Keratinocyte (primary cell): ENCODE results near the gene SERPINB12. TPM values are rescaled to one million over a fixed set of nuclear protein-coding genes. Genes with fewer than 3 reads are reported as not detected.

Source experiments
- DNase-seq: peaks from one replicate; pipeline ENCODE4 v3.0.0-alpha.2; 2011; ENCODE audit warnings: low read depth, missing footprints, low spot score
- FAIRE-seq: peaks from 2 replicates; lab custom pipeline; 2011; peaks lifted over from hg19 to GRCh38; lab: Jason Lieb, UNC
- H2AFZ ChIP-seq: 2 replicates; pipeline ENCODE4 v1.6.0; 2012; ENCODE audit warnings: low read length, control low read depth, inconsistent platforms; ENCODE audit not compliant: control insufficient read depth
- H3K27ac ChIP-seq: 2 replicates; pipeline ENCODE4 v1.5.1; 2011; ENCODE audit warnings: low read length; ENCODE audit not compliant: control insufficient read depth, insufficient read depth
- H3K27me3 ChIP-seq: 3 replicates; pipeline ENCODE4 v1.6.0; 2011; ENCODE audit warnings: low read length; ENCODE audit not compliant: control insufficient read depth, insufficient read depth; ENCODE audit errors: extremely low read depth
- H3K36me3 ChIP-seq, 2 experiments: 2 replicates in 1 of 2; 3 replicates in 1 of 2; pipeline ENCODE4 v1.5.1; 2011; ENCODE audit warnings: low read length in 2 of 2, mild to moderate bottlenecking in 1 of 2; ENCODE audit not compliant: control insufficient read depth in 2 of 2, insufficient read depth in 2 of 2; ENCODE audit errors: extremely low read depth in 1 of 2
- H3K4me1 ChIP-seq: 3 replicates; pipeline ENCODE4 v1.5.1; 2011; ENCODE audit warnings: low read length; ENCODE audit not compliant: control insufficient read depth, insufficient read depth; ENCODE audit errors: extremely low read depth
- H3K4me2 ChIP-seq: 3 replicates; pipeline ENCODE4 v1.6.0; 2011; ENCODE audit warnings: low read depth, low read length; ENCODE audit not compliant: control insufficient read depth, insufficient read depth; ENCODE audit errors: extremely low read depth
- H3K4me3 ChIP-seq, 3 experiments: fragments of 200-600 bp in 1 of 3; sonication (generic) in 1 of 3; 2 replicates in 2 of 3; 3 replicates in 1 of 3; pipeline ENCODE4 v1.5.1; 2011 to 2016; ENCODE audit warnings: low read length in 3 of 3, mild to moderate bottlenecking in 3 of 3, control low read depth in 2 of 3, inconsistent platforms in 1 of 3, low read depth in 1 of 3, mixed read lengths in 1 of 3, mixed run types in 1 of 3, moderate library complexity in 1 of 3; ENCODE audit not compliant: control insufficient read depth in 2 of 3, insufficient read depth in 2 of 3; ENCODE audit errors: extremely low read depth in 1 of 3
- H3K79me2 ChIP-seq: 2 replicates; pipeline ENCODE4 v1.6.0; 2012; ENCODE audit warnings: low read length; ENCODE audit not compliant: control insufficient read depth, insufficient read depth
- H3K9ac ChIP-seq: 3 replicates; pipeline ENCODE4 v1.6.0; 2011; ENCODE audit warnings: low read length; ENCODE audit not compliant: control insufficient read depth, insufficient read depth; ENCODE audit errors: extremely low read depth
- H3K9me1 ChIP-seq: 3 replicates; pipeline ENCODE4 v1.6.0; 2011; ENCODE audit warnings: low read length; ENCODE audit not compliant: control insufficient read depth, insufficient read depth; ENCODE audit errors: extremely low read depth
- H3K9me3 ChIP-seq: 2 replicates; pipeline ENCODE4 v1.5.1; 2012; ENCODE audit warnings: low read depth, low read length; ENCODE audit not compliant: control insufficient read depth
- H4K20me1 ChIP-seq: 3 replicates; pipeline ENCODE4 v1.6.0; 2011; ENCODE audit warnings: low read length; ENCODE audit not compliant: control insufficient read depth, insufficient read depth; ENCODE audit errors: extremely low read depth
- EZH2 ChIP-seq: IDR thresholded peaks from one replicate; pipeline ENCODE4 v1.6.1; 2012; ENCODE audit warnings: inconsistent platforms, mild to moderate bottlenecking, low read length, moderate library complexity
- dilution Hi-C: fragments of 300-500 bp; cut with MboI; formaldehyde crosslinking; loops from one replicate; pipeline ENCODE4 v1.7.0; 2020; ENCODE audit warnings: low sequenced_read_pairs; ENCODE audit not compliant: extremely low pct_ligation_motif_present
- polyA plus RNA-seq, 5 experiments: library from polyadenylated mRNA; depleted of rRNA in 3 of 5; stranded (reverse) in 3 of 5; stranded (forward) in 1 of 5; unstranded in 1 of 5; fragments of >200 nt; gene quantifications; 1 replicate in 1 of 5; 2 replicates in 3 of 5; 3 replicates in 1 of 5; pipeline versions ENCODE4 v1.2.1 to v1.2.3, GENCODE V29; 2011 to 2012; ENCODE audit warnings: missing spikeins in 2 of 5, low read depth in 1 of 5, low replicate concordance in 1 of 5
- TF ChIP-seq, protein P1 (sequence below), 3 experiments: IDR thresholded peaks in 1 of 3; conservative IDR thresholded peaks in 1 of 3; optimal IDR thresholded peaks in 1 of 3; 2 replicates in 2 of 3; 3 replicates in 1 of 3; pipeline versions ENCODE3 to v1.5.1; 2011; ENCODE audit warnings: low read length in 3 of 3, mild to moderate bottlenecking in 3 of 3, moderate library complexity in 2 of 3, control low read depth in 1 of 3, inconsistent platforms in 1 of 3; ENCODE audit not compliant: insufficient read depth in 2 of 3; ENCODE audit errors: extremely low read depth in 1 of 3

SERPINB12 gene
- polyA plus RNA-seq, 1 donor (not counting 4 experiments of a cell fraction or from before 2014, with no cell fraction given) = 0.10 TPM

DNA sequence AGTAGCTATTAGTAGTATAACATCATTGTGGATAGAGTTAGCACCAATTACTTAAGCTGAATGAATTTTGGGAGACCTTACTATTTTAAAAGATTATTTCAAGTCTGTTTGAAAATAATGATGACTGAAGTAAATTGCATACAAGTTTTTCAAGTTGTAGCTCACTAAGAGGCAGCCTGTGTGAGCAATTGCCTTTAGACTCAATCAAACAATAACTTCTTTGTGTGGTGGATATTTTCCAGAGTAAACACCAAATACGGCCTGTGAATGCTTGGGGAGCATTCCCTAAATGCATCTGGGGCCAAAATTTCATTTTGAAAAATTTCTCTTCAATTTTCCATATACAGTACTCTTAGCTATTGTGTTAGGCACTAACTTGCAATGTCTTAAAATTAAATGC is 7.9 kb downstream of the SERPINB12 start:
- dilution Hi-C loops = no loop called here
- no peak overlapping the region for H3K4me3 ChIP-seq
- H2AFZ ChIP-seq = no peak overlapping the region
- no peaks in the 10 kb centered on the region for H3K27me3 ChIP-seq
- no peaks in the 10 kb centered on the region for H4K20me1 ChIP-seq
- H3K9ac ChIP-seq = no peak overlapping the region
- no peaks in the 10 kb centered on the region for H3K9me1 ChIP-seq
- TF ChIP-seq, protein P1, sequence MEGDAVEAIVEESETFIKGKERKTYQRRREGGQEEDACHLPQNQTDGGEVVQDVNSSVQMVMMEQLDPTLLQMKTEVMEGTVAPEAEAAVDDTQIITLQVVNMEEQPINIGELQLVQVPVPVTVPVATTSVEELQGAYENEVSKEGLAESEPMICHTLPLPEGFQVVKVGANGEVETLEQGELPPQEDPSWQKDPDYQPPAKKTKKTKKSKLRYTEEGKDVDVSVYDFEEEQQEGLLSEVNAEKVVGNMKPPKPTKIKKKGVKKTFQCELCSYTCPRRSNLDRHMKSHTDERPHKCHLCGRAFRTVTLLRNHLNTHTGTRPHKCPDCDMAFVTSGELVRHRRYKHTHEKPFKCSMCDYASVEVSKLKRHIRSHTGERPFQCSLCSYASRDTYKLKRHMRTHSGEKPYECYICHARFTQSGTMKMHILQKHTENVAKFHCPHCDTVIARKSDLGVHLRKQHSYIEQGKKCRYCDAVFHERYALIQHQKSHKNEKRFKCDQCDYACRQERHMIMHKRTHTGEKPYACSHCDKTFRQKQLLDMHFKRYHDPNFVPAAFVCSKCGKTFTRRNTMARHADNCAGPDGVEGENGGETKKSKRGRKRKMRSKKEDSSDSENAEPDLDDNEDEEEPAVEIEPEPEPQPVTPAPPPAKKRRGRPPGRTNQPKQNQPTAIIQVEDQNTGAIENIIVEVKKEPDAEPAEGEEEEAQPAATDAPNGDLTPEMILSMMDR (optimal IDR thresholded peaks at IDR 0.05 in 1 of 3, IDR thresholded peaks at IDR 0.05 in 1 of 3, conservative IDR thresholded peaks at IDR 0.05 in 1 of 3; ENCODE audit: extremely low read depth in 1 of 3, insufficient read depth in 2 of 3, low read length in 3 of 3) = no peak
- TF ChIP-seq EZH2 = no peak
- H3K27ac ChIP-seq = no peak overlapping the region
- H3K9me3 ChIP-seq = no peaks in the 10 kb centered on the region
- no peak overlapping the region for H3K4me2 ChIP-seq
- DNase-seq (no peak), FAIRE-seq (no peak)
- no peaks in the 10 kb centered on the region for H3K79me2 ChIP-seq
- peaks cover 20% of the 10 kb centered on the region for H3K4me1 ChIP-seq
- H3K36me3 ChIP-seq = no peaks in the 10 kb centered on the region

- Histone ChIP-seq H3K9me3 (no peaks in the 10 kb centered on the region), H3K9me1 (no peaks in the 10 kb centered on the region), H3K4me3 (no peak overlapping the region), H3K9ac (no peak overlapping the region), H2AFZ (no peak overlapping the region), H3K36me3 (no peaks in the 10 kb centered on the region), H3K27ac (no peak overlapping the region), H3K4me2 (no peak overlapping the region), H4K20me1 (no peaks in the 10 kb centered on the region), H3K27me3 (no peaks in the 10 kb centered on the region), H3K4me1 (peaks cover 20% of the 10 kb centered on the region), H3K79me2 (no peaks in the 10 kb centered on the region)
- TF ChIP-seq EZH2 = no peak
- TF ChIP-seq, protein P1 (optimal IDR thresholded peaks at IDR 0.05 in 1 of 3, IDR thresholded peaks at IDR 0.05 in 1 of 3, conservative IDR thresholded peaks at IDR 0.05 in 1 of 3; ENCODE audit: extremely low read depth in 1 of 3, insufficient read depth in 2 of 3, low read length in 3 of 3) = no peak
- dilution Hi-C loops = no loop called here
- DNase-seq = no peak
- no peak for FAIRE-seq
These were observed 9.6 kb downstream of the SERPINB12 start for GRCh38 chr18:63551769-63552168.
